ENCODE measurements around the gene TBC1D25.
A peak's percentile ranks its signal among the peaks of the same experiment; 100 is the strongest.
"Not testable (repeated sequence)": the region's sequence is repeated elsewhere in the genome, so short reads cannot be mapped to it uniquely, and the experiment has no call there.

The TBC1D25 gene

GRCh38 chrX:48516987-48517386, 22.5 kb upstream of the TBC1D25 start:
- no peak for DNase-seq

GRCh38 chrX:48519481-48519880, 20.0 kb upstream of the TBC1D25 start:
- DNase-seq, result not testable (repeated sequence)

GRCh38 chrX:48520455-48520854, 19.1 kb upstream of the TBC1D25 start:
- no peak for DNase-seq

GRCh38 chrX:48520976-48521352, 18.6 kb upstream of the TBC1D25 start:
- no peak for DNase-seq

- DNase-seq, result peak; percentile 92
Measured at GRCh38 chrX:48521353-48522243, 17.9 kb upstream of the TBC1D25 start, which contains the start of gene EBP. TSS of gene EBP (plus strand) at chrX:48521808. CDS start at chrX:48523772, 1,964 bp downstream.

- DNase-seq, result no peak
Measured at GRCh38 chrX:48522291-48522690, 17.2 kb upstream of the TBC1D25 start.

- DNase-seq, result no peak
Measured at GRCh38 chrX:48523682-48524081, 15.8 kb upstream of the TBC1D25 start.

- not testable (repeated sequence) for DNase-seq
Measured at GRCh38 chrX:48525853-48526252, 13.7 kb upstream of the TBC1D25 start.

- no peak for DNase-seq
Measured at GRCh38 chrX:48530736-48531135, 8.8 kb upstream of the TBC1D25 start.

GRCh38 chrX:48531358-48531959, 8.1 kb upstream of the TBC1D25 start:
- no peak for DNase-seq

- no peak for DNase-seq
Measured at GRCh38 chrX:48532161-48532560, 7.4 kb upstream of the TBC1D25 start.

- DNase-seq, result no peak
Measured at GRCh38 chrX:48533165-48533564, 6.3 kb upstream of the TBC1D25 start.

- no peak for DNase-seq
Measured at GRCh38 chrX:48538641-48539344, 721 bp upstream of the TBC1D25 start.

- peak; percentile 59 for DNase-seq
Measured at GRCh38 chrX:48540028-48540375, 488 bp downstream of the TBC1D25 start.

GRCh38 chrX:48540480-48540879, 966 bp downstream of the TBC1D25 start:
- no peak for DNase-seq

- DNase-seq, result no peak
Measured at GRCh38 chrX:48541140-48541814, 1.8 kb downstream of the TBC1D25 start.

GRCh38 chrX:48548871-48549270, 9.4 kb downstream of the TBC1D25 start:
- DNase-seq, result no peak

GRCh38 chrX:48555731-48556325, 16.3 kb downstream of the TBC1D25 start:
- not testable (repeated sequence) for DNase-seq

- DNase-seq, result no peak
Measured at GRCh38 chrX:48558271-48558670, 18.8 kb downstream of the TBC1D25 start.

- no peak for DNase-seq
Measured at GRCh38 chrX:48559636-48560035, 20.1 kb downstream of the TBC1D25 start.

- no peak for DNase-seq
Measured at GRCh38 chrX:48560056-48560455, 20.5 kb downstream of the TBC1D25 start.

GRCh38 chrX:48560681-48561080, 21.2 kb downstream of the TBC1D25 start:
- no peak for DNase-seq

GRCh38 chrX:48569958-48570357, 30.4 kb downstream of the TBC1D25 start:
- DNase-seq, result no peak
